Astrocyte (in vitro differentiated cells and primary cell): ENCODE measurements around the gene GRID2. TPM values are rescaled to one million over a fixed set of nuclear protein-coding genes. Genes with fewer than 3 reads are reported as not detected.

Experiments
- DNase-seq: peaks from one replicate; pipeline ENCODE4 v3.0.0-alpha.2; 2010; ENCODE audit warnings: low read depth
- FAIRE-seq: peaks from 2 replicates; lab custom pipeline; 2011; peaks lifted over from hg19 to GRCh38; lab: Jason Lieb, UNC
- H2AFZ ChIP-seq: 2 replicates; pipeline ENCODE4 v1.6.0; 2012; ENCODE audit warnings: low read depth, low read length, inconsistent platforms
- H3K27ac ChIP-seq: 2 replicates; pipeline ENCODE4 v1.5.1; 2011; ENCODE audit warnings: low read depth, low read length, inconsistent platforms
- H3K27me3 ChIP-seq: 2 replicates; pipeline ENCODE4 v1.6.0; 2011; ENCODE audit warnings: low read length, inconsistent platforms; ENCODE audit not compliant: insufficient read depth
- H3K36me3 ChIP-seq: 2 replicates; pipeline ENCODE4 v1.5.1; 2011; ENCODE audit warnings: low read length, inconsistent platforms; ENCODE audit not compliant: insufficient read depth
- H3K4me1 ChIP-seq: 2 replicates; pipeline ENCODE4 v1.5.1; 2011; ENCODE audit warnings: low read length, inconsistent platforms; ENCODE audit not compliant: insufficient read depth
- H3K4me2 ChIP-seq: 2 replicates; pipeline ENCODE4 v1.6.0; 2012; ENCODE audit warnings: low read length, inconsistent platforms
- H3K4me3 ChIP-seq: 2 replicates; pipeline ENCODE4 v1.5.1; 2011; ENCODE audit warnings: low read depth, mild to moderate bottlenecking, low read length, inconsistent platforms; ENCODE audit not compliant: insufficient read depth
- H3K79me2 ChIP-seq: 2 replicates; pipeline ENCODE4 v1.6.0; 2012; ENCODE audit warnings: mild to moderate bottlenecking, low read length, inconsistent platforms; ENCODE audit not compliant: insufficient read depth
- H3K9ac ChIP-seq: 2 replicates; pipeline ENCODE4 v1.6.0; 2012; ENCODE audit warnings: mild to moderate bottlenecking, low read length, inconsistent platforms
- H3K9me3 ChIP-seq: 2 replicates; pipeline ENCODE4 v1.5.1; 2012; ENCODE audit warnings: low read depth, mild to moderate bottlenecking, low read length, inconsistent platforms; ENCODE audit not compliant: insufficient read depth
- H4K20me1 ChIP-seq: 2 replicates; pipeline ENCODE4 v1.6.0; 2012; ENCODE audit warnings: low read length, inconsistent platforms; ENCODE audit not compliant: insufficient read depth
- H3K27ac Mint-ChIP-seq: one replicate; pipeline ENCODE4 v1.8.0; 2021; ENCODE audit warnings: mild to moderate bottlenecking, mixed read lengths; ENCODE audit not compliant: unreplicated experiment
- H3K27me3 Mint-ChIP-seq: one replicate; pipeline ENCODE4 v1.8.0; 2021; ENCODE audit warnings: low read depth, mixed read lengths; ENCODE audit not compliant: unreplicated experiment
- H3K36me3 Mint-ChIP-seq: one replicate; pipeline ENCODE4 v1.8.0; 2021; ENCODE audit warnings: low read depth, mixed read lengths; ENCODE audit not compliant: unreplicated experiment
- H3K4me1 Mint-ChIP-seq: one replicate; pipeline ENCODE4 v1.8.0; 2021; ENCODE audit warnings: low read depth, mixed read lengths; ENCODE audit not compliant: unreplicated experiment
- H3K4me3 Mint-ChIP-seq: one replicate; pipeline ENCODE4 v1.8.0; 2021; ENCODE audit warnings: mild to moderate bottlenecking, moderate library complexity, mixed read lengths; ENCODE audit not compliant: unreplicated experiment
- H3K9me3 Mint-ChIP-seq: one replicate; pipeline ENCODE4 v1.8.0; 2021; ENCODE audit warnings: mild to moderate bottlenecking, mixed read lengths; ENCODE audit not compliant: unreplicated experiment
- CTCF ChIP-seq: IDR thresholded peaks from 2 replicates; pipeline ENCODE4 v1.5.1; 2011; ENCODE audit warnings: low read depth, mild to moderate bottlenecking, inconsistent platforms, low read length, moderate library complexity; ENCODE audit not compliant: insufficient read depth
- EZH2 ChIP-seq: IDR thresholded peaks from 2 replicates; pipeline ENCODE4 v1.6.1; 2012; ENCODE audit warnings: mild to moderate bottlenecking, low read length, inconsistent platforms; ENCODE audit not compliant: insufficient read depth
- total RNA-seq: library from RNA; stranded (reverse); gene quantifications from 2 replicates; pipeline ENCODE4 v1.2.1, GENCODE V29; 2021

GRID2 gene
- total RNA-seq, 1 donor from 2014 or later = 0.14 TPM

GRCh38 chr4:92257931-92258857 is 45.6 kb upstream of the GRID2 start:
- H3K27me3 ChIP-seq = no peaks in the 10 kb centered on the region
- no peaks in the 10 kb centered on the region for H3K9me3 ChIP-seq
- Mint-ChIP-seq H3K27ac (no peak overlapping the region), H3K36me3 (no peaks in the 10 kb centered on the region), H3K27me3 (no peaks in the 10 kb centered on the region), H3K4me3 (no peak overlapping the region), H3K4me1 (no peaks in the 10 kb centered on the region), H3K9me3 (peaks cover 2% of the 10 kb centered on the region)
- no peak for TF ChIP-seq EZH2
- no peak for TF ChIP-seq CTCF
- no peak overlapping the region for H3K9ac ChIP-seq
- no peaks in the 10 kb centered on the region for H3K36me3 ChIP-seq
- FAIRE-seq = no peak
- H3K27ac ChIP-seq = no peak overlapping the region
- no peak for DNase-seq
- H3K4me3 ChIP-seq = no peak overlapping the region
- H3K4me2 ChIP-seq = no peak overlapping the region
- no peaks in the 10 kb centered on the region for H3K79me2 ChIP-seq
- H3K4me1 ChIP-seq = no peaks in the 10 kb centered on the region
- H4K20me1 ChIP-seq = no peaks in the 10 kb centered on the region
- H2AFZ ChIP-seq = no peak overlapping the region

- H3K27me3 Mint-ChIP-seq = no peaks in the 10 kb centered on the region
- Histone ChIP-seq H4K20me1 (no peaks in the 10 kb centered on the region), H2AFZ (no peak overlapping the region), H3K27ac (no peak overlapping the region), H3K27me3 (no peaks in the 10 kb centered on the region), H3K36me3 (no peaks in the 10 kb centered on the region), H3K9me3 (no peaks in the 10 kb centered on the region), H3K9ac (no peak overlapping the region), H3K4me3 (no peak overlapping the region), H3K4me1 (no peaks in the 10 kb centered on the region), H3K79me2 (no peaks in the 10 kb centered on the region), H3K4me2 (no peak overlapping the region)
- H3K4me1 Mint-ChIP-seq = no peaks in the 10 kb centered on the region
- no peak overlapping the region for H3K4me3 Mint-ChIP-seq
- no peaks in the 10 kb centered on the region for H3K36me3 Mint-ChIP-seq
- H3K9me3 Mint-ChIP-seq = no peaks in the 10 kb centered on the region
- DNase-seq = no peak
- no peak for FAIRE-seq
- H3K27ac Mint-ChIP-seq = no peak overlapping the region
- TF ChIP-seq CTCF = no peak
- TF ChIP-seq EZH2 = no peak
These were observed 42.5 kb upstream of the GRID2 start for GRCh38 chr4:92261256-92261655.

GRCh38 chr4:92262371-92262770 is 41.4 kb upstream of the GRID2 start:
- Mint-ChIP-seq H3K27ac (no peak overlapping the region), H3K9me3 (no peaks in the 10 kb centered on the region), H3K27me3 (no peaks in the 10 kb centered on the region), H3K36me3 (no peaks in the 10 kb centered on the region), H3K4me3 (no peak overlapping the region), H3K4me1 (no peaks in the 10 kb centered on the region)
- H3K4me3 ChIP-seq = no peak overlapping the region
- no peak overlapping the region for H3K4me2 ChIP-seq
- no peak overlapping the region for H2AFZ ChIP-seq
- DNase-seq = no peak
- H3K27me3 ChIP-seq = no peaks in the 10 kb centered on the region
- no peak overlapping the region for H3K27ac ChIP-seq
- H3K9ac ChIP-seq = no peak overlapping the region
- H3K36me3 ChIP-seq = no peaks in the 10 kb centered on the region
- FAIRE-seq = no peak
- H3K4me1 ChIP-seq = no peaks in the 10 kb centered on the region
- no peaks in the 10 kb centered on the region for H4K20me1 ChIP-seq
- TF ChIP-seq CTCF = no peak
- no peak for TF ChIP-seq EZH2
- H3K9me3 ChIP-seq = no peaks in the 10 kb centered on the region
- H3K79me2 ChIP-seq = no peaks in the 10 kb centered on the region
